Measurements from ENCODE around the gene KDM8. TPM values are rescaled to one million over a fixed set of nuclear protein-coding genes. Genes with fewer than 3 reads are reported as not detected.

The KDM8 gene
- total RNA-seq, 1 donor from 2014 or later: 6.1 TPM

DNA sequence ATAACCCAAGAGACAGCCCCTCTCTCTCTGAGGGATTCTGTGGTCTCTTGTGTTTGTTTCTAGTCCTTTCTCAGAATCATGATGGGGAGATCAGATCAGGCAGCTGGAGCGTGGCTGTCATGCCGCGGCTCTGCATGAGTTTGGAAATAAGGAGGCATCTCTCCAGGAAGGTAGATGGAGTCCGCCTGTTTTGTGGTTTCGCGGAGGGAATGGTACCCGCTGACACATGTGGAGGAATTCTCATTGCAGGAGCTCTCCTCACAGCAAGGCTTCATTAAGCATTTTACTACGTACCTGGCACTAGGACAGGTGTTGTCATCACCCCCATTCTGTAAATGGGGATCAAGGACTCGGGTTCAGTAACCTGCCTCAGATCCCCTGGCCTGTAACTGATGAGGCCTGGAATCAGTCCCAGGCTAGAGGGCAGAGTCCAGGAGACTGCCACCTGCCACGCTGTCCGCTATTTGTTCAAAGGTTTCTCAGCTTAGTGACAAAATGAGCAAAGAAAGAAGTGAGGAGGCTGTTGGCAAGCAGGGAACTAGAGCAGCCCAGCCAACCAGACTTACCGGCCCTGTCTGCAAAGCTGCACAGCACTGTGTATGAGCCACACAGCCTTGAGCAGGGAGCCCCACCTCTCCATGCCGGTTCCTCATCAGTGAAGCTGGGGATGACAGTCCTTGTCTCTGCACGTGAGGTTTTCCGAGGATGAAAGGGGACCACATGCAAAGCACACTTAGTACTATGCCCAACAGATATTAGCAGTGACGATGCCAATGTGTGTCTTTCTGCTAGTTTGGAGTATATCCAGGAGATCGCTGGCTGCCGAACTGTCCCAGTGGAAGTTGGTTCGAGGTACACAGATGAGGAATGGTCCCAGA lies 11.0 kb downstream of the KDM8 start:
- no peak overlapping the region for H3K27ac ChIP-seq

GRCh38 chr16:27215660-27216059 lies 12.3 kb downstream of the KDM8 start:
- Histone ChIP-seq H3K4me3 (no peak overlapping the region), H3K27me3 (no peaks in the 10 kb centered on the region), H3K27ac (no peak overlapping the region), H3K36me3 (peaks cover 18% of the 10 kb centered on the region), H3K4me1 (no peaks in the 10 kb centered on the region), H3K9me3 (no peaks in the 10 kb centered on the region)
- no peak for TF ChIP-seq CTCF (IDR thresholded peaks at IDR 0.05)
- ATAC-seq (no peak), DNase-seq (no peak)
- intact Hi-C loops (cut with DNase I): no loop called here

More for the DNA sequence above, 11.0 kb downstream of the KDM8 start:
- Histone ChIP-seq H3K4me1 (no peaks in the 10 kb centered on the region), H3K27me3 (no peaks in the 10 kb centered on the region), H3K9me3 (no peaks in the 10 kb centered on the region), H3K4me3 (no peak overlapping the region), H3K36me3 (peaks cover 28% of the 10 kb centered on the region)
- ATAC-seq (no peak), DNase-seq (no peak)
- no peak for TF ChIP-seq CTCF (IDR thresholded peaks at IDR 0.05)
- intact Hi-C loops (cut with DNase I): no loop called here

- no peak for TF ChIP-seq CTCF (IDR thresholded peaks at IDR 0.05)
- H3K27ac ChIP-seq: no peak overlapping the region
Measured at GRCh38 chr16:27216297-27216885, 13.1 kb downstream of the KDM8 start.

GRCh38 chr16:27217256-27217655 lies 13.9 kb downstream of the KDM8 start:
- no peak for DNase-seq
- H3K4me3 ChIP-seq: no peak overlapping the region
- H3K9me3 ChIP-seq: no peaks in the 10 kb centered on the region
- peaks cover 10% of the 10 kb centered on the region for H3K36me3 ChIP-seq
- ATAC-seq: no peak
- H3K27me3 ChIP-seq: no peaks in the 10 kb centered on the region
- no peak overlapping the region for H3K27ac ChIP-seq
- TF ChIP-seq CTCF (IDR thresholded peaks at IDR 0.05): no peak
- peaks cover 5% of the 10 kb centered on the region for H3K4me1 ChIP-seq
- intact Hi-C loops (cut with DNase I): no loop called here

More at GRCh38 chr16:27216297-27216885, 13.1 kb downstream of the KDM8 start:
- H3K9me3 ChIP-seq: no peaks in the 10 kb centered on the region
- no peaks in the 10 kb centered on the region for H3K27me3 ChIP-seq
- no peaks in the 10 kb centered on the region for H3K4me1 ChIP-seq
- H3K4me3 ChIP-seq: no peak overlapping the region
- intact Hi-C loops (cut with DNase I): no loop called here
- peaks cover 11% of the 10 kb centered on the region for H3K36me3 ChIP-seq
- DNase-seq (no peak), ATAC-seq (no peak)

DNA sequence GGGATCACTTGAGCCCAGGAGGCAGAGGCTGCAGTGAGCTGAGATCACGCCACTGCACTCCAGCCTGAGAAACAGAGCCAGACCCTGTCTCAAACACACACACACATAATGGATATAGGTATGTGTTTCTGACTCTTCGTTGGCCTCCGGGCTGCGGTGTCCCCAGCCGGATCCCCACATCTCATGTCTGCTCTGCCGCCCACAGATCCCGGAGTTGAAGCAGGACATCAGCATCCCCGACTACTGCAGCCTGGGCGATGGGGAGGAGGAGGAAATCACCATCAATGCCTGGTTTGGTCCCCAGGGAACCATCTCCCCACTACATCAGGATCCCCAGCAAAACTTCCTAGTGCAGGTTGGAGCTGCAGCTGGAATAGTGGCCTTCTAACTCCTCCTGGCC lies 15.4 kb downstream of the KDM8 start:
- H3K4me3 ChIP-seq: no peak overlapping the region
- no peak for TF ChIP-seq CTCF (IDR thresholded peaks at IDR 0.05)
- no peaks in the 10 kb centered on the region for H3K9me3 ChIP-seq
- intact Hi-C loops (cut with DNase I): no loop called here
- peaks cover 10% of the 10 kb centered on the region for H3K36me3 ChIP-seq
- H3K27ac ChIP-seq: no peak overlapping the region
- H3K4me1 ChIP-seq: peaks cover 17% of the 10 kb centered on the region
- H3K27me3 ChIP-seq: no peaks in the 10 kb centered on the region
- DNase-seq (no peak), ATAC-seq (no peak)

Data from upper lobe of right lung (tissue), 1 donor.